ENCODE data around the gene DDX3X. TPM values are rescaled to one million over a fixed set of nuclear protein-coding genes. Genes with fewer than 3 reads are reported as not detected.

DDX3X gene
- total and polyA plus RNA-seq, 9 of the 15 experiments (the other 6 are each of a cell fraction or from before 2014, with no cell fraction given), result 51.3 to 232 (median 138) TPM

DNA sequence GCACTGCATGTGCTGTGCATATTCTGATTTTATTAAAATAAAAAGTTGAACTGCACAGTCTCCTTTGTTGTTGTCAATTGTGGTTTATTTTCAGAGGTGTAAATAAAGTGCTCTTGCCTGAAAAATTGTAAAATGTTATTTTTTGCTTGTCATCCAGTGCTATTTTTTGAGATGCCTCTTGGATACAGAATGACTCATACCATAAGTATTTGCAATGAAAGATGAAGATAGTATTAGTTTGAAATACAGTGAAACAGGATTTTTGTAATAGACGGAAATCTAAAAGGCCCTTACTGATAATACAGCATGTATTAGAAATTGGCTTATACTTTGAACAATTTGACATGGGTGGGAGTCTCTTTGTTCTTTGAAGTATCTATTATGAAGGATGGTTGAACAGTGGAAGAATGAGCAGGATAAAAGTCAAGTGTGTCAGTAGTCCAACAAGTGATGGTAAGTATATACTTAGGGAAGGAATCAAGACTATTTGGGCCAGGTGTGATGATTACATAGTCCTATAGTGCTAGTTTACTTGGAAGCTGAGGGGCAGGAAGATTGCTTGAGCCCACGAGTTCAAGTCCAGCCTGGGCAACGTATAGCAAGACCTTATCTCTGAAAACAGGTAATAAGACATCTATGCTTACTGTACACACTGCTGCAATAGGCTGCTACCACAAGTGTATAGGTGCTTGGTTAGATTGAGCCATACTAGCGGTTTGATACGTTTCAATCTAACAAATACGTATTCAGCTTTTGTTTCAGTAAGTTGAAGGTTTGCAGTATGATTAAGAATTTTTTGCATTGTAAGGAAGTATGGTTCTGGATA is 16.4 kb downstream of the DDX3X start:
- Histone ChIP-seq H3K4me3 (no peak overlapping the region), H3K4me2 (ENCODE audit: insufficient read depth, low read length) (no peak overlapping the region), H3K4me1 (replicated peaks in 1 of 2; ENCODE audit: control insufficient read depth in 2 of 2, insufficient read depth in 2 of 2, low read length in 2 of 2) (no peaks in the 10 kb centered on the region; a peak in 2 of 5 replicates), H4K20me1 (replicated peaks; ENCODE audit: control insufficient read depth, insufficient read depth, low read length) (0 out of 2 replicates have a peak, but pooled peaks cover 9% of the 10 kb centered on the region), H3K9ac (ENCODE audit: insufficient read depth in 1 of 2, low read depth in 2 of 2, low read length in 2 of 2) (no peak overlapping the region), H3K36me3 (ENCODE audit: control insufficient read depth, insufficient read depth, low read length) (peaks cover 48% of the 10 kb centered on the region), H3K79me2 (ENCODE audit: control insufficient read depth, insufficient read depth, low read length) (no peaks in the 10 kb centered on the region), H3K27ac (ENCODE audit: extremely low read depth, low read depth, low read length) (no peak overlapping the region), H3K9me3 (replicated peaks; ENCODE audit: control insufficient read depth, insufficient read depth, low read depth, low read length) (no peaks in the 10 kb centered on the region), H3K27me3 (ENCODE audit: control insufficient read depth in 2 of 2, insufficient read depth in 2 of 2, low read length in 2 of 2) (no peaks in the 10 kb centered on the region), H3K9me1 (ENCODE audit: control insufficient read depth, insufficient read depth, low read length) (no peaks in the 10 kb centered on the region), H2AFZ (ENCODE audit: low read depth, low read length) (no peak overlapping the region)
- CTCF ChIA-PET (ENCODE audit: low intra/inter-chr PET ratio), result no interaction called here
- WGBS (ENCODE audit: insufficient coverage, low coverage, missing lambda C conversion rate), result 36% methylated on average over 6 of the region's 6 CpGs
- no TSS peak for BruUV-seq (replicated peaks)
- DNase-seq (ENCODE audit: extremely low read depth in 1 of 4, low spot score in 3 of 4) (peak in 1 of 4 experiments; percentile 23), FAIRE-seq (no peak), ATAC-seq (peak; percentile 77)
- in situ Hi-C loops (cut with MboI) (no loop called here), intact Hi-C loops (cut with micrococcal nuclease) (loop anchor here (2.0 kb wide), 1 partner anchor 16 kb away; the partner anchor contains the start of gene DDX3X)
- POLR2A ChIA-PET, result interaction anchor here (0.6 to 2.4 kb wide), 4 partner anchors 10 to 1446 kb away, joined by 3 to 7 read pairs (median 4); no protein-coding TSS in a partner anchor
- TF ChIP-seq ERF (CRISPR knock-in tag; IDR thresholded peaks at IDR 0.05), result no peak
- TF ChIP-seq ATF1 (CRISPR knock-in tag; IDR thresholded peaks at IDR 0.05), result no peak
- TF ChIP-seq ATF1 (tag; IDR thresholded peaks at IDR 0.05), result no peak
- no peak for TF ChIP-seq HLTF (IDR thresholded peaks at IDR 0.05)
- no peak for TF ChIP-seq ZNF583 (CRISPR knock-in tag; IDR thresholded peaks at IDR 0.05)
- TF ChIP-seq, protein P1, sequence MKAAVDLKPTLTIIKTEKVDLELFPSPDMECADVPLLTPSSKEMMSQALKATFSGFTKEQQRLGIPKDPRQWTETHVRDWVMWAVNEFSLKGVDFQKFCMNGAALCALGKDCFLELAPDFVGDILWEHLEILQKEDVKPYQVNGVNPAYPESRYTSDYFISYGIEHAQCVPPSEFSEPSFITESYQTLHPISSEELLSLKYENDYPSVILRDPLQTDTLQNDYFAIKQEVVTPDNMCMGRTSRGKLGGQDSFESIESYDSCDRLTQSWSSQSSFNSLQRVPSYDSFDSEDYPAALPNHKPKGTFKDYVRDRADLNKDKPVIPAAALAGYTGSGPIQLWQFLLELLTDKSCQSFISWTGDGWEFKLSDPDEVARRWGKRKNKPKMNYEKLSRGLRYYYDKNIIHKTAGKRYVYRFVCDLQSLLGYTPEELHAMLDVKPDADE (conservative IDR thresholded peaks at IDR 0.05; ENCODE audit: control insufficient read depth, low read depth, low read length), result no peak
- TF ChIP-seq MTA1 (IDR thresholded peaks at IDR 0.05; ENCODE audit: borderline replicate concordance), result no peak
- no peak for TF ChIP-seq STAG1 (CRISPR knock-in tag; IDR thresholded peaks at IDR 0.05; ENCODE audit: borderline replicate concordance)
- TF ChIP-seq, protein P2, sequence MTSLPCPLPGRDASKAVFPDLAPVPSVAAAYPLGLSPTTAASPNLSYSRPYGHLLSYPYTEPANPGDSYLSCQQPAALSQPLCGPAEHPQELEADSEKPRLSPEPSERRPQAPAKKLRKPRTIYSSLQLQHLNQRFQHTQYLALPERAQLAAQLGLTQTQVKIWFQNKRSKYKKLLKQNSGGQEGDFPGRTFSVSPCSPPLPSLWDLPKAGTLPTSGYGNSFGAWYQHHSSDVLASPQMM (CRISPR knock-in tag; IDR thresholded peaks at IDR 0.05), result no peak
- TF ChIP-seq, protein P3, sequence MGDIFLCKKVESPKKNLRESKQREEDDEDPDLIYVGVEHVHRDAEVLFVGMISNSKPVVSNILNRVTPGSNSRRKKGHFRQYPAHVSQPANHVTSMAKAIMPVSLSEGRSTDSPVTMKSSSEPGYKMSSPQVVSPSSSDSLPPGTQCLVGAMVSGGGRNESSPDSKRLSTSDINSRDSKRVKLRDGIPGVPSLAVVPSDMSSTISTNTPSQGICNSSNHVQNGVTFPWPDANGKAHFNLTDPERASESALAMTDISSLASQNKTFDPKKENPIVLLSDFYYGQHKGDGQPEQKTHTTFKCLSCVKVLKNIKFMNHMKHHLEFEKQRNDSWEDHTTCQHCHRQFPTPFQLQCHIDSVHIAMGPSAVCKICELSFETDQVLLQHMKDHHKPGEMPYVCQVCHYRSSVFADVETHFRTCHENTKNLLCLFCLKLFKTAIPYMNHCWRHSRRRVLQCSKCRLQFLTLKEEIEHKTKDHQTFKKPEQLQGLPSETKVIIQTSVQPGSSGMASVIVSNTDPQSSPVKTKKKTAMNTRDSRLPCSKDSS (IDR thresholded peaks at IDR 0.05; ENCODE audit: low read depth, partially characterized antibody), result no peak
- TF ChIP-seq SUPT5H (IDR thresholded peaks at IDR 0.05), result peak; percentile 90
- TF ChIP-seq ZFP30 (CRISPR knock-in tag; IDR thresholded peaks at IDR 0.05; ENCODE audit: borderline replicate concordance), result no peak
- TF ChIP-seq ELF4 (CRISPR knock-in tag; IDR thresholded peaks at IDR 0.05), result no peak
- TF ChIP-seq, protein P4, sequence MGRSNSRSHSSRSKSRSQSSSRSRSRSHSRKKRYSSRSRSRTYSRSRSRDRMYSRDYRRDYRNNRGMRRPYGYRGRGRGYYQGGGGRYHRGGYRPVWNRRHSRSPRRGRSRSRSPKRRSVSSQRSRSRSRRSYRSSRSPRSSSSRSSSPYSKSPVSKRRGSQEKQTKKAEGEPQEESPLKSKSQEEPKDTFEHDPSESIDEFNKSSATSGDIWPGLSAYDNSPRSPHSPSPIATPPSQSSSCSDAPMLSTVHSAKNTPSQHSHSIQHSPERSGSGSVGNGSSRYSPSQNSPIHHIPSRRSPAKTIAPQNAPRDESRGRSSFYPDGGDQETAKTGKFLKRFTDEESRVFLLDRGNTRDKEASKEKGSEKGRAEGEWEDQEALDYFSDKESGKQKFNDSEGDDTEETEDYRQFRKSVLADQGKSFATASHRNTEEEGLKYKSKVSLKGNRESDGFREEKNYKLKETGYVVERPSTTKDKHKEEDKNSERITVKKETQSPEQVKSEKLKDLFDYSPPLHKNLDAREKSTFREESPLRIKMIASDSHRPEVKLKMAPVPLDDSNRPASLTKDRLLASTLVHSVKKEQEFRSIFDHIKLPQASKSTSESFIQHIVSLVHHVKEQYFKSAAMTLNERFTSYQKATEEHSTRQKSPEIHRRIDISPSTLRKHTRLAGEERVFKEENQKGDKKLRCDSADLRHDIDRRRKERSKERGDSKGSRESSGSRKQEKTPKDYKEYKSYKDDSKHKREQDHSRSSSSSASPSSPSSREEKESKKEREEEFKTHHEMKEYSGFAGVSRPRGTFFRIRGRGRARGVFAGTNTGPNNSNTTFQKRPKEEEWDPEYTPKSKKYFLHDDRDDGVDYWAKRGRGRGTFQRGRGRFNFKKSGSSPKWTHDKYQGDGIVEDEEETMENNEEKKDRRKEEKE (IDR thresholded peaks at IDR 0.05; ENCODE audit: borderline replicate concordance in 1 of 2, control insufficient read depth in 1 of 2, low read depth in 2 of 2, low read length in 1 of 2), result peak in 1 of 2 experiments; percentile 55; a peak in 1 of 4 replicates
- no peak for TF ChIP-seq TCFL5 (CRISPR knock-in tag; conservative IDR thresholded peaks at IDR 0.05)
- TF ChIP-seq EP400 (IDR thresholded peaks at IDR 0.05), result no peak
